Ovary (tissue), 9 donors: ENCODE results near the gene NLGN4Y. TPM values are rescaled to one million over a fixed set of nuclear protein-coding genes. Genes with fewer than 3 reads are reported as not detected.

ENCODE experiments used
- DNase-seq, 5 donors: peaks; one replicate each; pipeline ENCODE4 v3.0.0-alpha.2; 2019 to 2020
- H3K27ac ChIP-seq, 2 donors: fragments of 200-600 bp; one replicate each; pipeline versions ENCODE4 v1.5.1 to v1.8.0; 2019 to 2022
- H3K27me3 ChIP-seq: fragments of 200-600 bp; one replicate; pipeline ENCODE4 v1.8.0; 2022
- H3K36me3 ChIP-seq: fragments of 200-600 bp; sonication (generic); one replicate; pipeline ENCODE4 v1.5.1; 2019
- H3K4me1 ChIP-seq: one replicate; pipeline ENCODE4 v1.8.1; 2013; ENCODE audit warnings: mild to moderate bottlenecking, moderate library complexity; ENCODE audit not compliant: insufficient read depth
- H3K4me3 ChIP-seq: fragments of 200-600 bp; sonication (generic); one replicate; pipeline ENCODE4 v1.5.1; 2017
- H3K9me3 ChIP-seq, 2 donors: fragments of 200-600 bp in 1 of 2; sonication (generic) in 1 of 2; one replicate each; pipeline versions ENCODE4 v1.5.1 to v1.8.1; 2013 to 2019; ENCODE audit warnings: mild to moderate bottlenecking in 1 of 2, moderate library complexity in 1 of 2
- CTCF ChIP-seq, 3 donors: fragments of 450-650 bp in 2 of 3; fragments of 200-600 bp in 1 of 3; IDR thresholded peaks; one replicate each; pipeline versions ENCODE4 v1.5.1 to v1.8.0; 2016 to 2022; ENCODE audit warnings: antibody characterized with exemption in 3 of 3, mild to moderate bottlenecking in 1 of 3
- EP300 ChIP-seq: sonication (generic); formaldehyde crosslinking; IDR thresholded peaks from one replicate; pipeline ENCODE4 v1.6.1; 2017; ENCODE audit warnings: antibody characterized with exemption
- POLR2A ChIP-seq: fragments of 450-650 bp; IDR thresholded peaks from one replicate; pipeline ENCODE4 v1.6.1; 2017; ENCODE audit warnings: antibody characterized with exemption, mild to moderate bottlenecking, moderate library complexity
- WGBS, 3 donors: extraction: QIAGEN DNeasy Blood & Tissue Kit in 1 of 3; methylation state at CpG; one replicate each; pipeline versions ENCODE4 v1.1.5 to v1.1.7; 2013 to 2017; 5-methylcytosine and 5-hydroxymethylcytosine counted together
- intact Hi-C, 4 donors: fragments of 100-400 bp; cut with DNase I; formaldehyde crosslinking; loops; one replicate each; pipeline versions ENCODE4 v1.11.0 to v1.15.1; 2022 to 2023
- polyA plus RNA-seq, 2 donors: library from polyadenylated mRNA; stranded (reverse); fragments of 200-250 nt in 1 of 2; fragments of 350-450 nt in 1 of 2; fragmentation: Illumina TruSeq in 1 of 2; extraction: RNeasy Lipid Tissue Mini Kit (QIAGEN cat#74804) in 1 of 2; gene quantifications; one replicate each; pipeline ENCODE4 v1.2.3, GENCODE V29; 2013 to 2014
- total RNA-seq, 7 donors: library from RNA; depleted of rRNA in 2 of 7; stranded (reverse); fragments of >200 nt in 2 of 7; fragmentation: NEBNext Ultra II Directional in 3 of 7; extraction: Animal tissue kit (Norgen Biotek cat#: 25700) in 3 of 7; gene quantifications; one replicate each; pipeline versions ENCODE4 v1.1.0 to v1.2.4, GENCODE V29; 2016 to 2023
- donor health status: DM: no; HTN: no; CAD: no; lungs with moderate emphysema.
- donor health status: DM: no; HTN: no; CAD: no.
- donor health status: Bipolar disorder and iron deficiency.
- donor health status: DM: yes; HTN: yes; CAD: no.
- donor health status: DM: no; HTN: no; CAD: no.
- donor health status: DM: yes; HTN: yes; CAD: no.

Gene NLGN4Y
- total and polyA plus RNA-seq, 9 donors = 0.15 to 0.88 (median 0.23) TPM; not detected in 6

GRCh38 chrY:14755571-14755970, 231.2 kb downstream of the NLGN4Y start:
- Histone ChIP-seq H3K27me3 (no peaks in the 10 kb centered on the region), H3K36me3 (no peaks in the 10 kb centered on the region), H3K4me3 (no peak overlapping the region), H3K4me1 (no peaks in the 10 kb centered on the region), H3K27ac (no peak overlapping the region), H3K9me3 (no peaks in the 10 kb centered on the region)
- intact Hi-C loops = no loop called here
- no peak for DNase-seq
- no peak for TF ChIP-seq POLR2A

GRCh38 chrY:14762903-14763302, 238.6 kb downstream of the NLGN4Y start:
- no peaks in the 10 kb centered on the region for H3K4me1 ChIP-seq
- no CpG with 5 or more reads among the region's 1 CpG for WGBS, 3 donors
- no peaks in the 10 kb centered on the region for H3K9me3 ChIP-seq
- no peak overlapping the region for H3K4me3 ChIP-seq
- no peak for DNase-seq
- H3K27me3 ChIP-seq = no peaks in the 10 kb centered on the region
- no peak for TF ChIP-seq EP300
- no peak for TF ChIP-seq POLR2A
- no peak for TF ChIP-seq CTCF (IDR thresholded peaks at IDR 0.05)
- no peak overlapping the region for H3K27ac ChIP-seq
- intact Hi-C loops = no loop called here
- no peaks in the 10 kb centered on the region for H3K36me3 ChIP-seq

GRCh38 chrY:14763600-14763999, 239.3 kb downstream of the NLGN4Y start:
- no peak for DNase-seq
- Histone ChIP-seq H3K27ac (no peak overlapping the region), H3K4me1 (no peaks in the 10 kb centered on the region), H3K4me3 (no peak overlapping the region), H3K36me3 (no peaks in the 10 kb centered on the region), H3K9me3 (no peaks in the 10 kb centered on the region), H3K27me3 (no peaks in the 10 kb centered on the region)
- TF ChIP-seq POLR2A = no peak
- no peak for TF ChIP-seq CTCF (IDR thresholded peaks at IDR 0.05)
- no peak for TF ChIP-seq EP300
- intact Hi-C loops = no loop called here

GRCh38 chrY:14778208-14778607, 253.9 kb downstream of the NLGN4Y start:
- Histone ChIP-seq H3K27me3 (no peaks in the 10 kb centered on the region), H3K9me3 (no peaks in the 10 kb centered on the region), H3K4me1 (no peaks in the 10 kb centered on the region), H3K4me3 (no peak overlapping the region), H3K27ac (no peak overlapping the region), H3K36me3 (no peaks in the 10 kb centered on the region)
- no CpG with 5 or more reads among the region's 4 CpGs for WGBS, 3 donors
- DNase-seq = no peak
- intact Hi-C loops = no loop called here
- TF ChIP-seq EP300 (no peak), CTCF (IDR thresholded peaks at IDR 0.05) (no peak), POLR2A (no peak)

- H3K27ac ChIP-seq = no peak overlapping the region
- no CpG with 5 or more reads among the region's 4 CpGs for WGBS, 3 donors
- H3K36me3 ChIP-seq = no peaks in the 10 kb centered on the region
- intact Hi-C loops = no loop called here
- no peaks in the 10 kb centered on the region for H3K4me1 ChIP-seq
- no peaks in the 10 kb centered on the region for H3K27me3 ChIP-seq
- H3K4me3 ChIP-seq = no peak overlapping the region
- no peak for TF ChIP-seq CTCF (IDR thresholded peaks at IDR 0.05)
- TF ChIP-seq POLR2A = no peak
- TF ChIP-seq EP300 = no peak
- no peaks in the 10 kb centered on the region for H3K9me3 ChIP-seq
- no peak for DNase-seq
Measured at GRCh38 chrY:14793104-14793503, 268.8 kb downstream of the NLGN4Y start.
